HepG2 (cell line): Measurements from ENCODE around the gene TSLP. TPM values are rescaled to one million over a fixed set of nuclear protein-coding genes. Genes with fewer than 3 reads are reported as not detected.

ENCODE experiments used
- GMEB1 ChIP-seq: sonication (generic); formaldehyde crosslinking; IDR thresholded peaks from 2 replicates; pipeline ENCODE4 v1.5.1; 2020; ENCODE audit warnings: missing genetic modification reagents, mild to moderate bottlenecking, borderline replicate concordance
- HNRNPK ChIP-seq: fragments of 200-400 bp; formaldehyde crosslinking; IDR thresholded peaks from 2 replicates; pipeline ENCODE4 v1.6.1; 2018; ENCODE audit warnings: low read length, low read depth, moderate library complexity, mild to moderate bottlenecking; ENCODE audit not compliant: poor library complexity, severe bottlenecking
- JUNB ChIP-seq: sonication (generic); formaldehyde crosslinking; IDR thresholded peaks from 2 replicates; pipeline ENCODE4 v1.8.0; 2022; ENCODE audit warnings: missing genetic modification reagents, mild to moderate bottlenecking, borderline replicate concordance
- MIXL1 ChIP-seq: IDR thresholded peaks from 2 replicates; pipeline ENCODE4 v1.6.1; 2016
- NFATC3 ChIP-seq: sonication (generic); formaldehyde crosslinking; IDR thresholded peaks from 2 replicates; pipeline ENCODE4 v1.5.1; 2020; ENCODE audit warnings: mild to moderate bottlenecking, missing genetic modification reagents
- NFKB2 ChIP-seq: sonication (generic); formaldehyde crosslinking; IDR thresholded peaks from 2 replicates; pipeline ENCODE4 v1.4.0; 2020; ENCODE audit warnings: missing genetic modification reagents, borderline replicate concordance
- POLR2A ChIP-seq, 2 experiments: IDR thresholded peaks; 2 replicates each; pipeline ENCODE4 v1.6.1; 2011; ENCODE audit warnings: low read depth in 2 of 2, low read length in 2 of 2, mild to moderate bottlenecking in 1 of 2, moderate library complexity in 1 of 2; ENCODE audit not compliant: insufficient read depth in 1 of 2
- PRDM4 ChIP-seq: sonication (generic); formaldehyde crosslinking; IDR thresholded peaks from 2 replicates; pipeline ENCODE4 v1.9.0; 2021; ENCODE audit warnings: missing genetic modification reagents, borderline replicate concordance
- SALL1 ChIP-seq: sonication (generic); formaldehyde crosslinking; IDR thresholded peaks from 2 replicates; pipeline ENCODE4 v1.8.0; 2022; ENCODE audit warnings: mild to moderate bottlenecking, missing genetic modification reagents
- STAG1 ChIP-seq: sonication (generic); formaldehyde crosslinking; IDR thresholded peaks from 2 replicates; pipeline ENCODE4 v1.4.0; 2020; ENCODE audit warnings: missing genetic modification reagents
- TGIF2 ChIP-seq: IDR thresholded peaks from 2 replicates; pipeline ENCODE4 v1.6.1; 2016; ENCODE audit warnings: control low read depth, missing compliant biosample characterization
- ZFP36L2 ChIP-seq: sonication (generic); formaldehyde crosslinking; IDR thresholded peaks from 2 replicates; pipeline ENCODE4 v1.4.0; 2020; ENCODE audit warnings: missing genetic modification reagents
- ZNF275 ChIP-seq: sonication (generic); formaldehyde crosslinking; IDR thresholded peaks from 2 replicates; pipeline ENCODE4 v1.8.0; 2022; ENCODE audit warnings: missing genetic modification reagents, mild to moderate bottlenecking, inconsistent platforms, borderline replicate concordance
- ZNF362 ChIP-seq: sonication (generic); formaldehyde crosslinking; IDR thresholded peaks from 2 replicates; pipeline ENCODE4 v1.4.0; 2020; ENCODE audit warnings: missing genetic modification reagents, mild to moderate bottlenecking, borderline replicate concordance
- ZNF430 ChIP-seq: sonication (generic); formaldehyde crosslinking; IDR thresholded peaks from 2 replicates; pipeline ENCODE4 v1.9.0; 2021; ENCODE audit warnings: mild to moderate bottlenecking, missing genetic modification reagents
- ZNF543 ChIP-seq: sonication (generic); formaldehyde crosslinking; IDR thresholded peaks from 2 replicates; pipeline ENCODE4 v1.4.0; 2020; ENCODE audit warnings: mild to moderate bottlenecking, missing genetic modification reagents
- ZNF660 ChIP-seq: sonication (generic); formaldehyde crosslinking; IDR thresholded peaks from 2 replicates; pipeline ENCODE4 v1.5.1; 2020; ENCODE audit warnings: mild to moderate bottlenecking, low read depth, missing genetic modification reagents, borderline replicate concordance
- ZNF746 ChIP-seq: sonication (generic); formaldehyde crosslinking; IDR thresholded peaks from 2 replicates; pipeline ENCODE4 v1.8.0; 2022; ENCODE audit warnings: mild to moderate bottlenecking, missing genetic modification reagents
- polyA plus RNA-seq, 8 experiments: library from polyadenylated mRNA; depleted of rRNA in 3 of 8; stranded (reverse) in 7 of 8; unstranded in 1 of 8; fragments of >200 nt; fragmentation: Illumina TruSeq in 4 of 8; extraction: Trizol in 4 of 8; gene quantifications; 2 replicates each; pipeline versions ENCODE4 v1.2.1 to v1.2.3, GENCODE V29; 2011 to 2016; ENCODE audit warnings: low read depth in 4 of 8, missing spikeins in 1 of 8, mixed read lengths in 1 of 8; ENCODE audit not compliant: insufficient read depth in 1 of 8
- total RNA-seq, 5 experiments: library from RNA; depleted of rRNA; stranded (reverse); fragments of >200 nt; fragmentation: Illumina TruSeq; extraction: Trizol; gene quantifications; 2 replicates each; pipeline ENCODE4 v1.2.3, GENCODE V29; 2016; ENCODE audit warnings: low read depth in 1 of 5

Gene TSLP
- total and polyA plus RNA-seq, 2 of the 13 experiments (the other 11 are each of a cell fraction or from before 2014, with no cell fraction given), result not detected

GRCh38 chr5:111092062-111092853 is 20.7 kb downstream of the TSLP start, which contains the start of gene WDR36 (continued):
- TF ChIP-seq ZNF275 (CRISPR knock-in tag) (peak; percentile 84), PRDM4 (CRISPR knock-in tag) (peak; percentile 94), NFKB2 (CRISPR knock-in tag) (peak; percentile 98), ZNF746 (CRISPR knock-in tag) (peak; percentile 93), ZFP36L2 (CRISPR knock-in tag) (no peak), TGIF2 (CRISPR knock-in tag) (peak; percentile 91), ZNF543 (peak; percentile 97), POLR2A (IDR thresholded peaks at IDR 0.05; ENCODE audit: insufficient read depth in 1 of 2, low read depth in 2 of 2, low read length in 2 of 2) (peak; percentile 91 to 92), MIXL1 (CRISPR knock-in tag) (peak; percentile 95), GMEB1 (CRISPR knock-in tag) (peak; percentile 85), ZNF660 (no peak), NFATC3 (CRISPR knock-in tag) (peak; percentile 99), SALL1 (CRISPR knock-in tag) (peak; percentile 98), JUNB (CRISPR knock-in tag) (peak; percentile 95), ZNF362 (CRISPR knock-in tag) (peak; percentile 54; the same call in 1 of the 2 replicates), HNRNPK (no peak), STAG1 (CRISPR knock-in tag) (no peak), ZNF430 (CRISPR knock-in tag) (peak; percentile 96)
